OCI-LY7 (cell line): Measurements from ENCODE around the gene IGSF9. TPM values are rescaled to one million over a fixed set of nuclear protein-coding genes. Genes with fewer than 3 reads are reported as not detected.

Experiments used
- BruUV-seq: library from RNA; stranded (reverse); fragments of 400-500 nt; replicated peaks from 2 replicates; lab custom pipeline; 2021; lab: Mats Ljungman, UMichigan
- CTCF ChIA-PET: fragments of 300-600 bp; sonication (Branson Sonifier 250); formaldehyde crosslinking; loops from one replicate; lab custom pipeline; 2022; ENCODE audit warnings: antibody characterized with exemption; ENCODE audit not compliant: unreplicated experiment; lab: Charles Lee
- POLR2A ChIA-PET: fragments of 300-600 bp; sonication (Branson Sonifier 250); formaldehyde crosslinking; loops from one replicate; lab custom pipeline; 2022; ENCODE audit warnings: antibody characterized with exemption; lab: Charles Lee
- DNase-seq: peaks from one replicate; pipeline ENCODE4 v3.0.0-alpha.2; 2015; ENCODE audit warnings: low spot score
- H2AFZ ChIP-seq: fragments of 200-600 bp; sonication (generic), shearing (Covaris generic); 2 replicates; pipeline ENCODE4 v1.6.1; 2014; ENCODE audit warnings: mild to moderate bottlenecking, antibody characterized with exemption, low read length, moderate library complexity
- H3K27ac ChIP-seq: fragments of 200-600 bp; sonication (generic); 2 replicates; pipeline ENCODE4 v1.5.1; 2014; ENCODE audit warnings: mixed run types, low read depth, mild to moderate bottlenecking, moderate library complexity, low read length, inconsistent platforms; ENCODE audit not compliant: poor library complexity, severe bottlenecking
- H3K36me3 ChIP-seq: fragments of 200-600 bp; sonication (generic); 2 replicates; pipeline ENCODE4 v1.6.1; 2014; ENCODE audit warnings: mild to moderate bottlenecking, antibody characterized with exemption, low read length, moderate library complexity, mixed read lengths; ENCODE audit not compliant: insufficient read depth
- H3K4me1 ChIP-seq: fragments of 200-600 bp; sonication (generic); 2 replicates; pipeline ENCODE4 v1.5.1; 2014; ENCODE audit warnings: mild to moderate bottlenecking, low read length; ENCODE audit not compliant: insufficient read depth, poor library complexity, severe bottlenecking
- H3K4me2 ChIP-seq: fragments of 200-600 bp; sonication (generic); 2 replicates; pipeline ENCODE4 v1.6.1; 2014; ENCODE audit warnings: mild to moderate bottlenecking, low read length
- H3K4me3 ChIP-seq: fragments of 200-600 bp; sonication (generic); 2 replicates; pipeline ENCODE4 v1.5.1; 2014; ENCODE audit warnings: mild to moderate bottlenecking, low read depth, low read length; ENCODE audit not compliant: poor library complexity, severe bottlenecking
- H3K79me2 ChIP-seq: fragments of 200-600 bp; sonication (generic); 2 replicates; pipeline ENCODE4 v1.6.1; 2016; ENCODE audit warnings: low read depth, mild to moderate bottlenecking, low read length, moderate library complexity, mixed read lengths; ENCODE audit not compliant: insufficient read depth
- H3K9me2 ChIP-seq: fragments of 200-600 bp; sonication (generic); 2 replicates; pipeline ENCODE4 v1.6.1; 2016; ENCODE audit warnings: mild to moderate bottlenecking, low read length, mixed read lengths; ENCODE audit not compliant: insufficient read depth
- H3K9me3 ChIP-seq: fragments of 200-600 bp; sonication (generic); 2 replicates; pipeline ENCODE4 v1.6.1; 2014; ENCODE audit warnings: mild to moderate bottlenecking, mixed run types, low read length, mixed read lengths
- H4K20me1 ChIP-seq: fragments of 200-600 bp; sonication (generic); 2 replicates; pipeline ENCODE4 v1.6.1; 2014; ENCODE audit warnings: mild to moderate bottlenecking, antibody characterized with exemption, low read length, moderate library complexity, mixed read lengths; ENCODE audit not compliant: insufficient read depth
- CTCF ChIP-seq: fragments of 200-600 bp; sonication (generic); conservative IDR thresholded peaks from 2 replicates; pipeline ENCODE4 v1.5.1; 2014; ENCODE audit warnings: mild to moderate bottlenecking, antibody characterized with exemption, low read length, moderate library complexity, mixed read lengths
- EZH2phosphoT487 ChIP-seq: fragments of 200-600 bp; sonication (generic); IDR thresholded peaks from 2 replicates; pipeline ENCODE4 v1.6.1; 2018; ENCODE audit warnings: low read depth, borderline replicate concordance, mild to moderate bottlenecking, mixed run types, antibody characterized with exemption, low read length, moderate library complexity, mixed read lengths
- intact Hi-C: fragments of 100-400 bp; cut with micrococcal nuclease; formaldehyde crosslinking; loops from one replicate; pipeline ENCODE4 v1.10.0; 2022; ENCODE audit not compliant: unreplicated experiment
- total RNA-seq, 2 experiments: library from RNA; depleted of rRNA in 1 of 2; stranded (reverse); fragments of >200 nt in 1 of 2; shearing (Covaris generic) in 1 of 2; gene quantifications; 2 replicates each; pipeline ENCODE4 v1.2.3, GENCODE V29; 2014 to 2022

The IGSF9 gene
- total RNA-seq, 2 experiments from 2014 or later: not detected

- Histone ChIP-seq H4K20me1 (no peaks in the 10 kb centered on the region), H3K4me1 (no peaks in the 10 kb centered on the region), H3K4me3 (no peak overlapping the region), H3K36me3 (no peaks in the 10 kb centered on the region), H3K27ac (no peak overlapping the region), H3K79me2 (no peaks in the 10 kb centered on the region), H2AFZ (no peak overlapping the region), H3K9me2 (no peaks in the 10 kb centered on the region), H3K9me3 (no peaks in the 10 kb centered on the region), H3K4me2 (no peak overlapping the region)
- DNase-seq: no peak
- POLR2A ChIA-PET: interaction anchor here (0.7 kb wide), 1 partner anchor 9 kb away, joined by 3 read pairs; no protein-coding TSS in a partner anchor
- BruUV-seq: no TSS peak
- CTCF ChIA-PET: no interaction called here
- intact Hi-C loops: no loop called here
- no peak for TF ChIP-seq EZH2phosphoT487
- TF ChIP-seq CTCF: no peak
These were observed 19.9 kb upstream of the IGSF9 start for GRCh38 chr1:159965263-159965662.

- TF ChIP-seq CTCF (no peak), EZH2phosphoT487 (no peak)
- Histone ChIP-seq H3K9me3 (no peaks in the 10 kb centered on the region), H3K27ac (no peak overlapping the region), H3K4me1 (no peaks in the 10 kb centered on the region), H4K20me1 (no peaks in the 10 kb centered on the region), H3K36me3 (no peaks in the 10 kb centered on the region), H2AFZ (no peak overlapping the region), H3K79me2 (no peaks in the 10 kb centered on the region), H3K9me2 (no peaks in the 10 kb centered on the region), H3K4me3 (no peak overlapping the region), H3K4me2 (no peak overlapping the region)
- POLR2A ChIA-PET: interaction anchor here (0.7 kb wide), 1 partner anchor 1897 kb away, joined by 3 read pairs; no protein-coding TSS in a partner anchor
- CTCF ChIA-PET: no interaction called here
- no peak for DNase-seq
- BruUV-seq: no TSS peak
- intact Hi-C loops: no loop called here
These were observed 18.7 kb upstream of the IGSF9 start for GRCh38 chr1:159964144-159964543.

GRCh38 chr1:159962176-159962575 lies 16.8 kb upstream of the IGSF9 start:
- Histone ChIP-seq H3K36me3 (no peaks in the 10 kb centered on the region), H3K4me2 (no peak overlapping the region), H2AFZ (no peak overlapping the region), H4K20me1 (no peaks in the 10 kb centered on the region), H3K9me2 (no peaks in the 10 kb centered on the region), H3K79me2 (no peaks in the 10 kb centered on the region), H3K4me3 (no peak overlapping the region), H3K9me3 (no peaks in the 10 kb centered on the region), H3K4me1 (no peaks in the 10 kb centered on the region), H3K27ac (no peak overlapping the region)
- intact Hi-C loops: no loop called here
- no TSS peak for BruUV-seq
- ChIA-PET POLR2A (no interaction called here), CTCF (no interaction called here)
- no peak for DNase-seq
- TF ChIP-seq EZH2phosphoT487: no peak
- no peak for TF ChIP-seq CTCF
